ENCODE measurements around the gene SSBP3. TPM values are rescaled to one million over a fixed set of nuclear protein-coding genes. Genes with fewer than 3 reads are reported as not detected.
A peak's percentile ranks its signal among the peaks of the same experiment; 100 is the strongest.

SSBP3 gene
- total RNA-seq, 1 donor from 2014 or later = 161 TPM

DNA sequence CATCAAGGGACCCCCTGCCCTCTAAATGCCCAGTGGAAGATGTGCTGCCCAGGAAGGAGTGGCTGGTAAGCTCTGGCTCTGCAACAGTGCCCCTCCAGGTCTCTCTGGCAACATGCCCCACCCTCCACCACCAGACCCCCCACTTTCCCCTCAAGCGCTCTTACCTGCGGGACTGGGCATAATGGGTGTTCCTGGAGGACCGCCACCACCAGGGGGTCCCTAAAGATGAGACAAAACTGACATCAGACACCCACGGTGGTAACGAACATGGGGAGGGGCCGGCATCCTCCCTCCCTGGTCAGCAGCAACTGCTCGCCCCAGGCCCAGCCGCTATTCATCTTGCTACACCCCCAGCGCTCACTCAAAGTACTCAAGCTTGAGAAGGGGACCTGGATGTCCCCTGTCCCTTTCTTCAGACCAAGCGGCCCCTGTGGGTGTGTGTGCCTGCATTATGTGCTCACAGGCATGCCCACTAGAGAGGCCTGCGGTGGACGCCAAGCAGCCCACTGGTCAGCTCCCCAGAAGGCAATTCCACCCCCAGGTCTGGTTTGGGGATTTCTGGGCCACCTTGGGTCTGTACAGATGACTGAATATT is 165.4 kb downstream of the SSBP3 start:
- no peak overlapping the region for H3K27ac Mint-ChIP-seq

DNA sequence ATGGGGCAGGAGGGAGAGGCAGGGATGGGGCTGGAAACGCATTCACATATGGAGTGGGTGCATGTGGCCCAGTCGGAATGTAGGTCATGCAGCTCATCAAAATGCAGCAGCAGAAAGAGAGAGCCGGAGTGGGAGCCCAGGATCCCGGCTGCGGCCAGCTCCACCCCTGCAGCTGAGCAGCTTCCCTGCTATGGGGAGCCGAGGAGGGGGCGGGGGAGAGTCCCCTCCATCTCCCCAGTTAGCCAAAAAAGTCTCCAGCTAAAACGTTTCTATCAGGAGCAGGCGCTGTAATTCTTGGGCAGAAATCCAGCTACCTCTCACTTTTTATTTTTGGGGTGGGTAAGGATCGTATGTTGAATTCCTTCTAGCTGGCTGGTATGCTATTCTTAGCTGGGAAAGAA is 166.6 kb downstream of the SSBP3 start:
- no peak for DNase-seq (ENCODE audit: low spot score, unreplicated experiment)
- TF ChIP-seq, protein P1, sequence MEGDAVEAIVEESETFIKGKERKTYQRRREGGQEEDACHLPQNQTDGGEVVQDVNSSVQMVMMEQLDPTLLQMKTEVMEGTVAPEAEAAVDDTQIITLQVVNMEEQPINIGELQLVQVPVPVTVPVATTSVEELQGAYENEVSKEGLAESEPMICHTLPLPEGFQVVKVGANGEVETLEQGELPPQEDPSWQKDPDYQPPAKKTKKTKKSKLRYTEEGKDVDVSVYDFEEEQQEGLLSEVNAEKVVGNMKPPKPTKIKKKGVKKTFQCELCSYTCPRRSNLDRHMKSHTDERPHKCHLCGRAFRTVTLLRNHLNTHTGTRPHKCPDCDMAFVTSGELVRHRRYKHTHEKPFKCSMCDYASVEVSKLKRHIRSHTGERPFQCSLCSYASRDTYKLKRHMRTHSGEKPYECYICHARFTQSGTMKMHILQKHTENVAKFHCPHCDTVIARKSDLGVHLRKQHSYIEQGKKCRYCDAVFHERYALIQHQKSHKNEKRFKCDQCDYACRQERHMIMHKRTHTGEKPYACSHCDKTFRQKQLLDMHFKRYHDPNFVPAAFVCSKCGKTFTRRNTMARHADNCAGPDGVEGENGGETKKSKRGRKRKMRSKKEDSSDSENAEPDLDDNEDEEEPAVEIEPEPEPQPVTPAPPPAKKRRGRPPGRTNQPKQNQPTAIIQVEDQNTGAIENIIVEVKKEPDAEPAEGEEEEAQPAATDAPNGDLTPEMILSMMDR (IDR thresholded peaks at IDR 0.05; ENCODE audit: unreplicated experiment) = no peak
- no peak overlapping the region for H3K4me3 Mint-ChIP-seq (ENCODE audit: low read depth)
- peaks cover 20% of the 10 kb centered on the region for H3K36me3 Mint-ChIP-seq (ENCODE audit: insufficient read depth)
- H3K27me3 Mint-ChIP-seq = no peaks in the 10 kb centered on the region
- H3K4me1 Mint-ChIP-seq (ENCODE audit: low read depth) = no peaks in the 10 kb centered on the region
- peak overlapping the region; percentile 33 for H3K27ac Mint-ChIP-seq
- no peaks in the 10 kb centered on the region for H3K9me3 Mint-ChIP-seq (ENCODE audit: low read depth)

More for the DNA sequence above, 165.4 kb downstream of the SSBP3 start:
- Mint-ChIP-seq H3K9me3 (ENCODE audit: low read depth) (no peaks in the 10 kb centered on the region), H3K4me3 (ENCODE audit: low read depth) (no peak overlapping the region), H3K4me1 (ENCODE audit: low read depth) (no peaks in the 10 kb centered on the region), H3K27me3 (no peaks in the 10 kb centered on the region), H3K36me3 (ENCODE audit: insufficient read depth) (peaks cover 19% of the 10 kb centered on the region)
- DNase-seq (ENCODE audit: low spot score, unreplicated experiment) = no peak
- TF ChIP-seq, protein P1 (IDR thresholded peaks at IDR 0.05; ENCODE audit: unreplicated experiment) = no peak

DNA sequence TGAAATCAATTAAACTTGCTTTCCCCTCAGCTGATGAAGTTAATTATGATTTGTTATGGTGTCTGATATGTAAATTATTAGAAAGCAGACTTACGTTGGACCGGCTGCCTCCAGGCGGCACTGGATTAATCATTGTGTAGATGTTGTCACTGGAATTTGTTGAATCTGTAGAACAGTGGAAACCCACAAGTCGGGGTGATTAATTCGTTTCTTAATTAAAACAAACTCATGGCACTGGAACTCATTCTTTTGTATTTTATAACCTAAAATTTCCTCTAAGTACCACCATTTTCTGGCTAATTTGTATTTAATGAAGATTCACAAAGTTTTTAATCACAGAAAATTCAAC is 167.2 kb downstream of the SSBP3 start:
- Mint-ChIP-seq H3K27ac (peak overlapping the region; percentile 42), H3K9me3 (ENCODE audit: low read depth) (no peaks in the 10 kb centered on the region), H3K27me3 (no peaks in the 10 kb centered on the region), H3K36me3 (ENCODE audit: insufficient read depth) (peaks cover 19% of the 10 kb centered on the region), H3K4me3 (ENCODE audit: low read depth) (no peak overlapping the region), H3K4me1 (ENCODE audit: low read depth) (no peaks in the 10 kb centered on the region)
- no peak for DNase-seq (ENCODE audit: low spot score, unreplicated experiment)
- TF ChIP-seq, protein P1 (IDR thresholded peaks at IDR 0.05; ENCODE audit: unreplicated experiment) = no peak

DNA sequence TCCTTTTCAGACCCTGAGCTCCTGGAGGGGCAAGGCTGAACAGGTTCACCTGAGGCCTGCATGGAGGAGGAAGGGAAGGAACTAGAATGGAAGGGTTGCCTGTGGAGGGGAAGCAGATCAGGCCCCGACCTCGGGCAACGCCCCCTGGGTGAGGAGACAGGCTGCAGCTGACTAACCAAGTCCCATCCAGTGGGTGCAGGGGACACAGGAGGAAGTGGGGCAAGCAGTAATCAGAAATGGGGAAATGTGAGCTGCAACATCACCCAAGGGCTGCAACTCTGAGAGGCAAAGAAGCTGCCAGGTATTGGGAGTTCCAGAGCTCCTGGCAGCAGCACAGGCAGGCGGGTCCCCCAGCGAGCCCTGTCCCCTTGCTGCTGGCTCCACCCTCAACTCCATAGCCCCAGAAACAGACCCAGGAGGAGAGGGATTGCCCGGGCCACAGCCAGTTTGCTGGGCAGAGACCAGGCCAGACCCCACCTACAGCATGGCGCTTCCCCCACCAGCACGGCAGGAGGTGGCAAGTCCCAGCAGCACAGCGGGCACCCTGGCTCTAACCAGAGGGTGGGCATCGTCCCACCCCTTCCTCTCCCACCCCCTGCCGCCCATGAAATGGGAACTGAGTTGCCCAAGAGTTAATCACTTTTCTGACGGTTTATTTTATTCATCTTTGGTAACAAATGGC is 167.7 kb downstream of the SSBP3 start:
- Mint-ChIP-seq H3K9me3 (ENCODE audit: low read depth) (no peaks in the 10 kb centered on the region), H3K4me3 (ENCODE audit: low read depth) (no peak overlapping the region), H3K27me3 (no peaks in the 10 kb centered on the region), H3K36me3 (ENCODE audit: insufficient read depth) (peaks cover 19% of the 10 kb centered on the region), H3K4me1 (ENCODE audit: low read depth) (no peaks in the 10 kb centered on the region), H3K27ac (peak overlapping the region; percentile 42)
- no peak for DNase-seq (ENCODE audit: low spot score, unreplicated experiment)
- TF ChIP-seq, protein P1 (IDR thresholded peaks at IDR 0.05; ENCODE audit: unreplicated experiment) = no peak

DNA sequence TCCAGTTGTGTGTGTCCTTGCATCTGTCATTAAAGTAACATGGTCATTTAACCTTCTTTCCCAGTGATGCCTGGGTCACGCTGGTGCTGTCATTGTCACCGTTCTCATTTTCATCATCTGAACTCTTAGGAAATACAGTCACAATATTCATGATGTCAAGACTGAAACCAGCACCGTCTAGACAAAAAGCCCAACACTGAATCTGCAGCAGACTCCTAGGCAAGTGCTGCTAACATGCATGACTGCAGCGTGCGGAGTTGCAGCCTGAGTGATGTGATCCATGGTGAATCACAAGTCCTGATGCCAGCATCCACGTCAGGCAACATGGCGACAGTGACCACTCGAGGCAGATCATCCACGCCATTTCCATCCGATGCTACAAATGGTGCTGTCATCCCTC is 168.6 kb downstream of the SSBP3 start:
- DNase-seq (ENCODE audit: low spot score, unreplicated experiment) = no peak
- H3K27me3 Mint-ChIP-seq = no peaks in the 10 kb centered on the region
- H3K27ac Mint-ChIP-seq = no peak overlapping the region
- H3K9me3 Mint-ChIP-seq (ENCODE audit: low read depth) = no peaks in the 10 kb centered on the region
- TF ChIP-seq, protein P1 (IDR thresholded peaks at IDR 0.05; ENCODE audit: unreplicated experiment) = no peak
- peaks cover 16% of the 10 kb centered on the region for H3K36me3 Mint-ChIP-seq (ENCODE audit: insufficient read depth)
- no peak overlapping the region for H3K4me3 Mint-ChIP-seq (ENCODE audit: low read depth)
- H3K4me1 Mint-ChIP-seq (ENCODE audit: low read depth) = no peaks in the 10 kb centered on the region
